ENCODE results near the gene SULT1E1.
"Not testable (repeated sequence)": the region's sequence is repeated elsewhere in the genome, so short reads cannot be mapped to it uniquely, and the experiment has no call there.

SULT1E1 gene

DNA sequence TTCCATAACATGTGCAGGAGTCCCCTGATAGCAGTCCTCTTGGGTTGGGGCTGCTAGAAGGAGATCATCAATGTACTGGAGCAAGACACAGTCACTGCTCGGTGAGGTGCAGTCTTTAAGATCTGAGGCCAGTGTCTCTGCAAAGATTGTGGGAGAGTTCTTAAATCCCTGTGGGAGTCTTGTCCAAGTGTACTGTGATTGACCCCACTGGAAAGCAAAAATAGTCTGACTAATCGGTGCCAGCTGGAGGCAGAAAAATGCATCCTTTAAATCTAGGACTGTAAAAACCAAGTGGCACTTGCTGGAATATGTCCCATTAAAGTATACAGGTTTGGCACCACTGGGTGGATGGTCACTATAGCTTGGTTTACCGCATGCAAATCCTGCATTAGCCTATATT, 31.1 kb downstream of the SULT1E1 start:
- POLR2A ChIA-PET: no interaction called here
- DNase-seq (ENCODE audit: extremely low spot score): no peak
- CTCF ChIA-PET: no interaction called here
- TF ChIP-seq ARNT (IDR thresholded peaks at IDR 0.05): no peak
- no peak for TF ChIP-seq FOXK2 (IDR thresholded peaks at IDR 0.05)
- no peak for TF ChIP-seq FOXM1 (IDR thresholded peaks at IDR 0.05; ENCODE audit: borderline replicate concordance)
- no peak for TF ChIP-seq SUZ12 (IDR thresholded peaks at IDR 0.05)
- TF ChIP-seq HDGF (IDR thresholded peaks at IDR 0.05; ENCODE audit: borderline replicate concordance): no peak
- no peak for TF ChIP-seq L3MBTL2 (conservative IDR thresholded peaks at IDR 0.05)

GRCh38 chr4:69825056-69825455, 34.9 kb downstream of the SULT1E1 start:
- DNase-seq (ENCODE audit: extremely low spot score); POLR2A ChIA-PET; CTCF ChIA-PET: not testable (repeated sequence)

DNA sequence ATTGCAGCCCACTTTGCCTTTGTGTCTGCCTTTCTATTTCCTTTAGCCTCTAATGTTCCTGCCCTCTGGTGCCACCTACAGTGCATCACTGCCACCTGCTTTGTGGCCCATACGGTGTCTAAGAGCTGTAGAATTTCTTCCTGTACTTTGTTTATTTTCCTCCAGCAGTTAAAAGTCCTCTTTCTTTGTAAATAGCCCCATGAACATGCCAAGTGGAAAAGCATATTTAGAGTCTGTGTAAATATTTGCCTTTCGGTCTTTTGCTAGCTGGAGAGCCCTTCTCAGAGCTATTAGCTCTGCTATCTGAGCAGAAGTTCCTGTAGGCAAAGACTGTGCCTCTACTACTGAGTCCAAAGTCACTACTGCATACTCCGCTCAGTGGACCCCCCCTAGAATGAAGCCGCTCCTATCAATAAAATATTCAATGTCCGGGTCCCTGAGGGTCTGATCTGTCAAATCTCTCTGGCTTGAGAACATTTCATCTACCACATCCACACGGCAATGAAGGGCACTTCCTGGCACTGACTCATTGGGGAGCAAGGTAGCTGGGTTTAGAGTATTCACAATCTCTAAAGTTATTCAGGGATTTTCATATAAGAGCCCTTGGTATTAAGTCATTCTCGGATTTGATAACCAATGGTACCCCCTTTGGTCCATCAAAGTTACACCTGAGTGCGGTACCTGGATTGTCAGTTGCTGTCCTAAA, 36.3 kb downstream of the SULT1E1 start:
- ChIA-PET POLR2A (no interaction called here), CTCF (no interaction called here)
- DNase-seq (ENCODE audit: extremely low spot score): peak; percentile 25
- TF ChIP-seq TARDBP (IDR thresholded peaks at IDR 0.05): no peak

- ChIA-PET POLR2A (no interaction called here), CTCF (no interaction called here)
- no peak for DNase-seq (ENCODE audit: extremely low spot score)
- TF ChIP-seq L3MBTL2 (conservative IDR thresholded peaks at IDR 0.05): no peak
Measured at GRCh38 chr4:69823048-69823447, 36.9 kb downstream of the SULT1E1 start.

- ChIA-PET POLR2A (no interaction called here), CTCF (interaction anchor here (0.6 kb wide), 1 partner anchor 447 kb away, joined by 3 read pairs; no protein-coding TSS in a partner anchor)
- TF ChIP-seq L3MBTL2 (conservative IDR thresholded peaks at IDR 0.05) (no peak), CTBP1 (IDR thresholded peaks at IDR 0.05; ENCODE audit: borderline replicate concordance) (no peak), BHLHE40 (IDR thresholded peaks at IDR 0.05; ENCODE audit: borderline replicate concordance) (no peak), ZNF384 (IDR thresholded peaks at IDR 0.05) (no peak), FOXA1 (IDR thresholded peaks at IDR 0.05) (no peak), LEF1 (IDR thresholded peaks at IDR 0.05; ENCODE audit: borderline replicate concordance) (no peak), ELF4 (IDR thresholded peaks at IDR 0.05) (no peak), TARDBP (IDR thresholded peaks at IDR 0.05) (no peak), ARNT (IDR thresholded peaks at IDR 0.05) (no peak), SP1 (IDR thresholded peaks at IDR 0.05) (no peak), PKNOX1 (IDR thresholded peaks at IDR 0.05) (no peak)
- DNase-seq (ENCODE audit: extremely low spot score): no peak
Measured at GRCh38 chr4:69822198-69822597, 37.7 kb downstream of the SULT1E1 start.

GRCh38 chr4:69818060-69818639, 41.8 kb downstream of the SULT1E1 start:
- no peak for TF ChIP-seq CTBP1 (IDR thresholded peaks at IDR 0.05; ENCODE audit: borderline replicate concordance)
- TF ChIP-seq FOXK2 (IDR thresholded peaks at IDR 0.05): no peak
- no peak for TF ChIP-seq SP1 (IDR thresholded peaks at IDR 0.05)
- TF ChIP-seq TARDBP (IDR thresholded peaks at IDR 0.05): no peak
- no peak for DNase-seq (ENCODE audit: extremely low spot score)
- POLR2A ChIA-PET: no interaction called here
- CTCF ChIA-PET: no interaction called here

- DNase-seq (ENCODE audit: extremely low spot score): no peak
- TF ChIP-seq ARNT (IDR thresholded peaks at IDR 0.05) (no peak), NFRKB (IDR thresholded peaks at IDR 0.05) (no peak)
- ChIA-PET CTCF (no interaction called here), POLR2A (no interaction called here)
Measured at GRCh38 chr4:69816236-69816635, 43.7 kb downstream of the SULT1E1 start.

GRCh38 chr4:69813628-69814027, 46.3 kb downstream of the SULT1E1 start:
- TF ChIP-seq SUZ12 (IDR thresholded peaks at IDR 0.05) (no peak), HDGF (IDR thresholded peaks at IDR 0.05; ENCODE audit: borderline replicate concordance) (no peak), FOXA1 (IDR thresholded peaks at IDR 0.05) (no peak), L3MBTL2 (conservative IDR thresholded peaks at IDR 0.05) (no peak), NFRKB (IDR thresholded peaks at IDR 0.05) (no peak), ELF4 (IDR thresholded peaks at IDR 0.05) (no peak), SP1 (IDR thresholded peaks at IDR 0.05) (no peak), BHLHE40 (IDR thresholded peaks at IDR 0.05; ENCODE audit: borderline replicate concordance) (no peak), ARNT (IDR thresholded peaks at IDR 0.05) (no peak), TARDBP (IDR thresholded peaks at IDR 0.05) (no peak), CTBP1 (IDR thresholded peaks at IDR 0.05; ENCODE audit: borderline replicate concordance) (no peak), FOXK2 (IDR thresholded peaks at IDR 0.05) (no peak), FOXM1 (IDR thresholded peaks at IDR 0.05; ENCODE audit: borderline replicate concordance) (no peak), PKNOX1 (IDR thresholded peaks at IDR 0.05) (no peak), ZNF384 (IDR thresholded peaks at IDR 0.05) (no peak), LEF1 (IDR thresholded peaks at IDR 0.05; ENCODE audit: borderline replicate concordance) (no peak)
- ChIA-PET POLR2A (no interaction called here), CTCF (no interaction called here)
- no peak for DNase-seq (ENCODE audit: extremely low spot score)

Data from HEK293T (cell line).